GM21717 (cell line): Measurements from ENCODE around the gene IBTK.
A peak's percentile ranks its signal among the peaks of the same experiment; 100 is the strongest.
"Not testable (repeated sequence)": the region's sequence is repeated elsewhere in the genome, so short reads cannot be mapped to it uniquely, and the experiment has no call there.

Experiments
- ATAC-seq: cut with Tn5 transposase; IDR thresholded peaks from one replicate; pipeline ENCODE4 v1.9.1; 2021; ENCODE audit warnings: mild to moderate bottlenecking, moderate library complexity; ENCODE audit not compliant: unreplicated experiment

The IBTK gene, protein sequence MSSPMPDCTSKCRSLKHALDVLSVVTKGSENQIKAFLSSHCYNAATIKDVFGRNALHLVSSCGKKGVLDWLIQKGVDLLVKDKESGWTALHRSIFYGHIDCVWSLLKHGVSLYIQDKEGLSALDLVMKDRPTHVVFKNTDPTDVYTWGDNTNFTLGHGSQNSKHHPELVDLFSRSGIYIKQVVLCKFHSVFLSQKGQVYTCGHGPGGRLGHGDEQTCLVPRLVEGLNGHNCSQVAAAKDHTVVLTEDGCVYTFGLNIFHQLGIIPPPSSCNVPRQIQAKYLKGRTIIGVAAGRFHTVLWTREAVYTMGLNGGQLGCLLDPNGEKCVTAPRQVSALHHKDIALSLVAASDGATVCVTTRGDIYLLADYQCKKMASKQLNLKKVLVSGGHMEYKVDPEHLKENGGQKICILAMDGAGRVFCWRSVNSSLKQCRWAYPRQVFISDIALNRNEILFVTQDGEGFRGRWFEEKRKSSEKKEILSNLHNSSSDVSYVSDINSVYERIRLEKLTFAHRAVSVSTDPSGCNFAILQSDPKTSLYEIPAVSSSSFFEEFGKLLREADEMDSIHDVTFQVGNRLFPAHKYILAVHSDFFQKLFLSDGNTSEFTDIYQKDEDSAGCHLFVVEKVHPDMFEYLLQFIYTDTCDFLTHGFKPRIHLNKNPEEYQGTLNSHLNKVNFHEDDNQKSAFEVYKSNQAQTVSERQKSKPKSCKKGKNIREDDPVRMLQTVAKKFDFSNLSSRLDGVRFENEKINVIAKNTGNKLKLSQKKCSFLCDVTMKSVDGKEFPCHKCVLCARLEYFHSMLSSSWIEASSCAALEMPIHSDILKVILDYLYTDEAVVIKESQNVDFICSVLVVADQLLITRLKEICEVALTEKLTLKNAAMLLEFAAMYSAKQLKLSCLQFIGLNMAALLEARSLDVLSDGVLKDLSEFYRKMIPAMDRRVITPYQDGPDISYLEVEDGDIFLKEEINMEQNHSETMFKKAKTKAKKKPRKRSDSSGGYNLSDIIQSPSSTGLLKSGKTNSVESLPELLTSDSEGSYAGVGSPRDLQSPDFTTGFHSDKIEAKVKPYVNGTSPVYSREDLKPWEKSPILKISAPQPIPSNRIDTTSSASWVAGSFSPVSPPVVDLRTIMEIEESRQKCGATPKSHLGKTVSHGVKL (N-terminal part only)

DNA sequence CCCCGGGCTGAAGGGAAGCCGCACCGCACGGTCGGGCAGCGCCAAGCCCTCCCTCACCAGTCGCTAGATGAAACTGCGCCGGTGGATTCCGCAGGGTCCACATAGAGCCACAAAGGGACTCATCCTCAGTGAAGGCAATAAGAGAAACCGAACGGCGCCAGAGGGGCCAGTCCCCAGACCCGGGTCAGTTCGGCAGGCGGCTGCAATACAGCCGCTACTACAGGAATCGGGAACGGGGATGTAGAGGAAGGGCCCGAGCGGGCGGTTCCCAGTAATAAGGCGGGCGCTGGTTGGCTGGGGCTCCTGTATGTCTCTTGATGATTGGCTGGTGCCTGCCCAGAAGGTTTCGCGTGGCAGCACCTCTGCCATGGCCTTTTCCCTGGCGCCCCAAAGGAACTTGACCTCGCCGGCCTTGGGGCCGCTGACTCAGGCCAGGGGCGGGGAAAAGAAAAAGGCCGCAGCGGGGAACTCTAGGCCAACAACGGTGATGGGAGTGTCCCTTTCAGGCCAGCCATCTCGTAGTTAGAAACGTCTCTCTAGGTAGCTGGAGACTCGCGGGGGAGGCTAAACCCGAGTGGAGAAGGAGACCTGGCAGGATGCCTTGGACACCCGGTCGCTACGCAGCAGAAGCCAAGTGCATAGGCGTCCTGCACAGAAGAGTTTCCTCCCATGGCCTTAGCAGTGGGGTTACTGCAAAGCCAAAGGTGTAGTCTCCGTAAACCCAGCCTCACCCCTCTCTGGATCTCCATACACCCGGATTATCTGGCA is at the start of gene IBTK:
TSS of gene IBTK (minus strand) at position 240 of the 768 bp plus-strand sequence. CDS start 7,258 bp downstream, outside the sequence.
- ATAC-seq = peak; percentile 96

DNA sequence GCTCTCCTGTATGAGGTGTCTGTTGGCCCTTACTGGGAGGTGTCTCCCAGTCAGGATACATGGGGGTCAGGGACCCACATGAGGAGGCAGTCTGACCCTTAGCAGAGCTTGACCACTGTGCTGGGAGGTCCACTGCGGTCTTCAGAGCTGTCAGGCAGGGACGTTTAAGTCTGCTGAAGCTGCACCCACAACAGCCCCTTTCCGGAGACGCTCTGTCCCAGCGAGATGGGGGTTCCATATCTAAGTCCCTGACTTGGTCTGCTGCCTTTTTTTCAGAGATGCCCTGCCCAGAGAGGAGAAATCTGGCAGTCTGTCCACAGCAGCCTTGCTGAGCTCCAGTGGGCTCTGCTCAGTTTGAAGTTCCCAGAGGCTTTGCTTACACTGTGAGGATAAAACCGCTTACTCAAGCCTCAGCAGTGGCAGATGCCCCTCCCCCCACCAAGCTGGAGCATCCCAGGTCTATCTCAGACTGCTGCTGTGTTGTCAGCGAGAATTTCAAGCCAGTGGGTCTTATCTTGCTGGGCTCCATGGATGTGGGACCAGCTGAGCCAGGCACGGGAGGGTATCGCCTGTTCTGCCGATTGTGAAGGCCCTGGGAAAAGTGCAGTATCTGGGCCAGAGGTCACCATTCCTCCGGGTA is 36.3 kb upstream of the IBTK start:
- ATAC-seq = no peak

DNA sequence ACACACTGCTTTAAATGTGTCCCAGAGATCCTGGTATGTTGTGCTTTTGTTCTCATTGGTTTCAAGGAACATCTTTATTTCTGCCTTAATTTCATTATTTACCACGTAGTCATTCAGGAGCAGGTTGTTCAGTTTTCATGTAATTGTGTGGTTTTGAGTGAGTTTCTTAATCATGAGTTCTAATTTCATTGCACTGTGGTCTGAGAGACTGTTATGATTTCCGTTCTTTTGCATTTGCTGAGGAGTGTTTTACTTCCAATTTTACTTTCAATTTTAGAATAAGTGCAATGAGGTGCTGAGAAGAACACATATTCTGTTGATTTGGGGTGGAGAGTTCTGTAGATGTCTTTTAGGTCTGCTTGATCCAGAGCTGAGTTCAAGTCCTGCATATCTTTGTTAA is 34.0 kb upstream of the IBTK start:
- not testable (repeated sequence) for ATAC-seq

DNA sequence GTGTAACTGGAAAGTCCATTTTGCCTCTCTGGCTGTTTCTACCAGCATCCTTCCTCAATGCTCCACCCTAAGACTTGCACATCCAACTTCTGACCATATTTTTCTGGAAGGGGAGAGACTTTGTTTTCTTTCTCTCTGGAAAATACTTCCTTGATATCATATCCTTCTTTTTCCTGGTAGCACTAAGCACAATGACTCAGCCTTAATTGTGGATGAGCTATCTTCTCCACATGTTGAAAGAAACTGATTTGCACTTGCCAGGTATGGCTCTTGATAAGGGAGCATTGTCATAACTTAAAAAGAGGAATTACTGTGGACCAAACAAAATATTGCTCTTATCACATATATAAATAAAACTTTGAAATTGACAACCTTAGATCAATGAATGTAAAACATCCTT is 30.1 kb upstream of the IBTK start:
- no peak for ATAC-seq

DNA sequence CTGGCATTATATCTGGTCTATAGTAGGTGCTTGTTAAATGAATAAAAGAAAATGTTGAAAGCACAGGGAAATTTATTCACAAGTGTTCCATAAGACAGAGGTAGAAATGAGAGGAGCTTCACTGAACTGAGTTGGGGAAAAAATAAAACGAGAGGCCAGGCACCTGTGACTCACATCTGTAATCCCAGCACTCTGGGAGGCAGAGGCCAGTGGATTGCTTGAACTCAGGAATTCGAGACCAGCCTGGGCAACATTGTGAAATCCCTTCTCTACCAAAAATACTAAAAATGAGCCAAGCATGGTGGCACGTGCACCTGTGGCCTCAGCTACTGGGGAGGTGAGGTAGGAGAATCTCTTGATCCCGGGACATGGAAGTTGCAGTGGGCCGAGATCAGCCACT is 28.1 kb upstream of the IBTK start:
- no peak for ATAC-seq

DNA sequence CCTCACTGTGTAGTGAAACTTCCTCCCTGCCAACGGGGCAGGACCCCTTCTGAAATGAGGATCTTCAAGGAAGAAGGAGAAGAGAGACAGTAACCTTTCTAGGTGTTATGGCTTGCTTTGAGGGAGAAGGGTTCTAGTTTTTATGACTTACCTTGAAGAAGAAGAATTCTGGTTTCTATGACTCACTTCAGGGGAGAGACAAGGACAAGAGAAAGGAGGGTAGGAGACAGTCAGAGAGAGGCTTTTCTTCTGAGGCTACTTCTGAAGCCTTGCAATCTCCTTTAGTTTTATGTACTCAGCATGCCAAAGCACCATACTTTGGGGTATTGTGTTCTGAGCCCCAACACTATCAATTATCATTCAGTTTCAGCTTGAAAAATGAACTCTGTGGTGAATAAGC is 25.8 kb upstream of the IBTK start:
- no peak for ATAC-seq

DNA sequence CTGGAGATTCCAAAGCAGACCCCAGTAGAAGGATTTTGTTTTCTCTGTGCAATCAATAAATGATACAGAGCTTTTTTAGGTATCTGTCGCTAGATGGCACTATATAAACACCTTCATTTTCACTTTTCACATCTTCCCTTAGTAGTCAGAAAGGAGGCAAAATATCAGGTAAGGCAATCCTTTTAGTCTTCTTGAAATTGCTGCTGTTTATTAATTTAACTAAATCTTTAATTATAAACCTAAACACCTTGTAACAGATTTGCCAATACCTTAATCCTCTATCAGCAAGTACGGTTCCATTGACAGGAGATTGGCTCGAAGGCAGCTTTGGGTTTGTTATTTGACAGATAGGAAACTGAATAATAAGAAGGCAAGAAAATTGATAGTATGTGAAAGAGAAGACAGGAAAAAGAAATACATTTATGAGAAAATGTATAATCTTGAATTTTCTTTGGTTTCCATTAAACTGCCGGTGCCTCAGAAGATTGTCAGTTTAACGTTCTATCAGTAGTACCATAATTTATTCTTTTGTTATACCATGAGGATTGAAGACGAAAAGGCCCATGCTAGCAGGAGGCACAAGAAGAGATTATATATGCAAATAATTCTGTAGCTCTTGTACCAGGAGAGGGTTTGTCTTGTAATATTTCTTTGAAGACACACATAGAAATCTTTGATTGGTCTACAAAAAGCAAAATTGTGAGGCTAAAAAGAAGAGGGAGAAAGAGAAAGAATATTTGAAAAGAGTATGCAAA is 23.5 kb upstream of the IBTK start:
- peak; percentile 55 for ATAC-seq

DNA sequence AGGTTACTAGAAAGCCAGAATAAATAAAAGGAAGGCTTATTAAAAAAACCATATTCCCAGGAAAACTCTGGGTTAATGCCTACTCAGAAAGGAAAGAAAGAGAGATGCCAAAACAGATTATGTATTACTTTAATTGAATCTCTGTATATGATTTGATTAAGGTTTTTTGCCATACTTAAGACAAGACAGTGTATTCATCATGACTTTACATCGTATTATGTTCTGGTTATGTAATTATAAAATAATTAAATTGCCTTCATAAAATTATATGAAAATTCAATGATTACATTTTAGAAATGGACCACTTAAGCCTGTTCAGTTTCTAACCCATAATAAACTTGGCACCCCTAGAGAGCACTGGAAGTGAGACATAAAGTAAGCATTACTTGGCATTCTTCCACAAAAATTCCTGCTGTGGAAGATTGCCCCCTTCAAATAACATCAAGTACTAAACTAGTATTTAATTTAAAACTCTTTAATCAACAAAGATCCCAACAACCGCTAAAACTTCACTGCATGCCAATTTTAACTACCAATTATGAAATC is 20.8 kb upstream of the IBTK start:
- ATAC-seq = no peak

DNA sequence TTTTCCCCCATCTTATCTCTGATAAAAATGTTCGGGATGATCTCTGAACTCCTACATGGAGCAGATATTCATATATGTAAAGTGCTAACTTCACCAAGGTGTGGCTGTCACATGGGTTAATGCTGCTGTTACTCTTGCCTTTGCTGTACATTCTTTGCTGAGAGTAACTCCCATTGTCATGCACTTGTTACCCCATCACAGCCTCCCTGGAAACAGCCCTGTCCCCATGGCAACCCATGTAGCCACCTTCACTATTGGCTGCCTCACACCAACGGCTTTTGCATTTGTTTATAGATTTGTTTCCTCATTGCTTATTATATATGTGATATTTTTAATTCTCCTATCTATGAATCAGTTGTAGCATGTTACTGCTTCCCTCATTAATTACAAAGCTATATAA is 17.3 kb upstream of the IBTK start:
- no peak for ATAC-seq

DNA sequence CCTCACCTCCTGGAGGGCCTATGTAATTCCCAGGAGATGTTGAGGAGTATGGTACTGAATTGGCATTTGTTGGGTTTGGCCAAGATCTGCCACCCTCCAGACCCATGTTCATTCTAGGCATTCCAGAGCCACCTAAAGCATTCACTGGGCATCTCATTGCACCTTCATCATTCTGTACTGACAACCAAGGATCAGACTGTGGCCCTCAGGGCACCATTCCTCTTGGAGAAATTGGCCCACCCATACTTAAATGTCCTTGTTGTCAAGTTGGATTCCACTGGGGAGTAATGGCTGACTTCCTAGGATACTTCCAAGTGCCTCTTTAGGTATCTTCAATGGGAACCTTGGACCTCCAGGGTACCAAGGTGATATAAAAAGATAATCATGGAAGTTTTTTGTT is 16.8 kb upstream of the IBTK start:
- ATAC-seq = no peak

DNA sequence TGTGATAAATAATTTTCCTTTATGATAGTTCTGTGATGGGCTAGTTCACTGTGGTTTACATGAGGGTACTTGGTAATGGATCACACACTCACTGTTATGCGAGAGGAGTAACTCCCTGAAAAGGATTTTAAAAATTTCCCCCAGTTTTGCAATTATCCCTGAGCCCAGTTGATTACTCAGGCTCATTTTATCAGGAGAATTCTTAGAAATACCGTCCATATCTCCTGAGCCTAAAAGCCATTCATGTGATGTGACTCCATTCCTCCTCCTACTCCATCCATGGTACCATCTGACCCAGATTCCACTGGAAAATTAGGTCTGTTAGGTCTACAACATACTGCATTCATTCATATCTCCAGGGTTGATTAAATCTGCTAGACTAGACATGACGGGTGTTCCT is 16.4 kb upstream of the IBTK start:
- ATAC-seq = no peak

DNA sequence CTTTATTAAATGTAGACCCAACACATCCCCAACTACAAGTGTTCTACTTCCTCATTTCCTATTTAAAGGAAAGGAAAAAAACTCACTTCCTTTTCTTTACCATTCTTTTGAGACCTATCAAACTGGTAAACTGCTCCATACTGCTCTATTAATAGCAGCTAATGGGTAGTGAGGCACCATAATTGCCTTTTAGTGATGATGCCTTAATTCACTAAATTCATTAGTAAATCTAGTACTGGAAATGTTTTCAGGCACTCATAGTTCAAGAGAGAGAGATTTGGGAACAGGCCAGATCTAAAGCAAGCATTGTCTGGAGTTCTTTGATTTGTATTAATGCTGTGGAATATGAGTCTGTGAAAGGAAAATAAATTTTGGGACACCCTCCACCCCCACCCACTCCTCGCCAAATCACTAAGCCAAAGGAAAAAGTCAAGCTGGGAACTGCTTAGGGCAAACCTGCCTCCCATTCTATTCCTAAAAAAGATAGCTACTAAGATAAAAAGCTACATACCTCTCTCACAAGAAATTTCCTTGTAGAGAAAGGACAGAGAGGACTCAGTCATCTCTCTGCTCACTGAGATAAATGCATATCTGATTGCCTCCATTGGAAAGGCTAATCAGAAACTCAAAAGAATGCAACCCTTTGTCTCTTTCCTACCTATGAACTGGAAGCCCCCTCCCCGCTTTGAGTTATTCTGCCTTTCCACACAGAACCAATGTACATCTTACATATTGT is 13.6 kb upstream of the IBTK start:
- ATAC-seq = no peak

DNA sequence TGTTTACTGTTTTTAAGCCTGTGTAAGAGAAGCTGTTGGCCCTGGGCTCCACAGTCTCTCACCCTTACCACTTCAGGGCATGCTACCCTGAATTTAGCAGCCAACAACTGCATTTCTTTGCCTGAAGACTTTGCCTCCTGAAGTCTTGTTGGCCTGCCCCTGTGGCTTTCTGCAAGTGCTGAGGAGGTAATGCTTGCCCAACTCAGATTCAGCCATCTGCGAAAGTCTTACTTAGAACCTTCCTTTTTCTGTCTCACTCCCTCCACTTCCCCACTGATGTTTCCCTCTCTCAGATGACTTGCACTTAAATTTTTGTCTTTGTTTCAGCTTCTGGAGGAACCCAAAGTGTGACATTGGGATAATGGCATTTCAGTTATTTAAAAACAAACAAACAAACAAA is 11.8 kb upstream of the IBTK start:
- no peak for ATAC-seq

DNA sequence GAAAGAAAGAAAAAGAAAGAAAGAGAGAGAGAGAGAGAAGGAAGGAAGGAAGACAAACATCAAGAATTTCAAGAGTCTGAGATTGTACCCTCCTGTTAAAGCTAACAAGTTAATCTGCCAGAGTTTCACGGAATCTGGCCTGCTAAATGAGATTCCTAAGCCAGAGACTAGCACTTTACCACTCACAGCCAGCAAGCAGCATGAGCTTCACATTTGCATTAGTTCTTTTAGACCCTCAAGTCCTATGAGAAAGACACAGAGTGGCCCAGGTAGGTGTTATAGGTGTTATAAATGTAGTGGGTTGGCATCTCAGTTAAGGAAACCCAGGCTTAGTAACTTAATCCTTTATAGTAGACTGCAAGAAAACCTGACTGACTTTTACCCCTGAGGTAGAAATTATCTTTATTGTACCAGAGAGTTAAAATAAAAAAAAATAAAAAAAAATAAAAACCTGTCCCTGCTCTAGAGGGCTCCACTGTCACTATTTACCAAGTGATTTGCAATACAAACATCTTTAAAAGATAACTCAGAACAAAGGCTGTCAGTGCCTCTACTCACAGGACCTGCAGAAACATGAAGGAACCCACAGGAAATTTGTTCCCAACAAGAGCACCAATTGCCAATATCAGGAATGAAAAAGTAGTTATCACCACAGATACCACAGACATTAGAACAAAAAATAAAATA is 9.7 kb upstream of the IBTK start:
- ATAC-seq = no peak

DNA sequence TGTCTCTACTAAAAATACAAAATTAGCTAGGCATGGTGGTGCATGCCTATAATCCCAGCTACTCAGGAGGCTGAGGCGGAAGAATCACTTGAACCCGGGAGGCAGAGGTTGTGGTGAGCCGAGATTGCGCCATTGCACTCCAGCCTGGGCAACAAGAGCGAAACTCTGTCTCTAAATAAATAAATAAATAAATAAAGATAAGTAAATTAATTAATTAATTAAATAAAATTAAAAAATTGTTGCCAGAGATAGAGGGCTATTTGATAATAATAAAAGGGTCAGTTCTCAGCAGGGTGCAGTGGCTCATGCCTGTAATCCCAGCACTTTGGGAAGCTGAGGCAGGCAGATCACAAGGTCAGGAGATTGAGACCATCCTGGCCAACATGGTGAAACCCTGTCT is 7.2 kb upstream of the IBTK start:
- not testable (repeated sequence) for ATAC-seq

DNA sequence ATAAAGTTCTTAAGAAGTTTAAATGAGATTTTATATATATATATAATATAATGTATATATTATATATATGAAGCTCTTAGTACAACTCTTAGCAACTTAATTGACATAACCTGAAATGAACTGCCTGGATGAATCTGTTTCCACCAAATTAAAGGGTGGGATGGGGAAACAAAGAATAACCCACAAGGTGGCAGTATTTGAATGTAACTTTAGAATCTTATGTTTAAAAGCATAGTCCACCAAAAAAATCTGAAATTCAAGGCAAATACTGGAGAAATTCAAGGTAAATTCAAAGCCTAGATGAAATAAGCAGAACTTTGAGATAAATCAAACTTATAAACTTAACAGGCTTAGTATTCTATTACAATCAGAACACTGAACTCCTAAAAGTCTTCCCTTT is 4.4 kb upstream of the IBTK start:
- ATAC-seq = no peak

DNA sequence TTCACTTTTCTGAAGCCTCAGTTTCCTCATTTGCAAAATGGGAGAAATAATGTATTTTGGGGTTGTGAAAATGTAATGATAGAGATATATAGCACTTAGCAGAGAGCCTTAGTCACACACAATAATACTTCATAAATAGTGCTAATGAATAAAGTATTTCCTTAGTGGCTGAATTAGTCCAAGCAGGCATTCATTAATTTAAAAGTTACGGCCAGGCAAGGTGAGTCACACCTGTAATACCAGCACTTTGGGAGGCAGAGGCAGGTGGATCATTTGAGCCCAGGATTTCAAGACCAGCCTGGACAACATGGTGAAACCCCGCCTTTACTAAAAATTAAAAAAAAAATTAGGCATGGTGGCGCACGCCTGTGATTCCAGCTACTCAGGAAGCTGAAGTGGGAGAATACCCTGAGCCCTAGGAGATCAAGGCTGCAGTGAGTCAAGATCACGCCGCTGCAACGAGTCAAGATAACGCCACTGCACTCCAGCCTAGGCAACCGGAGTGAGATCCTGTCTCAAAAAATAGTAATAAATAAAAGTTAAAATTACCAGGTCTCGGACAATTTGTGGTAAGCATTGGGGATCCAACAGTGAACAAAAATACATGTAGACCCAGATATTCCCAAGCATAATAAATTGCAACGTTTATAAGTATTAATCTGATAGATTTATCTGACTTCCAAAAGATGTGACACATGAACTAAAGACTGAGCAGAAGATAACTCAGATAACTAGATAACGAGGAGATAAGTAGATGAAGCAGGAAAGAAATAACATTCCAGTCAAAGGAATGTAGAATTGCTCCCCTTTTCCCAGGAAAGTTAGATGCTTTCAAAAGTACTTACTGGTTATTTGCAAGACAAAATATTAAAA is 2.1 kb upstream of the IBTK start:
- ATAC-seq = no peak
